K562 (cell line): Measurements from ENCODE around the gene CHSY3. TPM values are rescaled to one million over a fixed set of nuclear protein-coding genes. Genes with fewer than 3 reads are reported as not detected.

Source experiments
- ATAC-seq: fragments of 200-7000 bp; cut with Tn5 transposase; 3 replicates; pipeline ENCODE4 v1.9.1; 2020; ENCODE audit warnings: moderate library complexity
- BruUV-seq: library from RNA; stranded (reverse); fragments of 400-500 nt; replicated peaks from 2 replicates; lab custom pipeline; 2021; lab: Mats Ljungman, UMichigan
- CTCF ChIA-PET: fragments of 300-600 bp; formaldehyde crosslinking; extraction: SDS; loops from one replicate; lab custom pipeline; 2021; ENCODE audit warnings: low intra/inter-chr PET ratio; lab: Yijun Ruan, JAX
- POLR2A ChIA-PET: fragments of 300-600, 350-650 bp; sonication (Branson Sonifier 250); formaldehyde crosslinking; extraction: SDS; loops from one replicate; lab custom pipeline; 2021; ENCODE audit warnings: antibody characterized with exemption, inconsistent platforms; lab: Yijun Ruan, JAX
- DNase-seq, 4 experiments: peaks; one replicate each; pipeline versions ENCODE4 v3.0.0 to v3.0.0-alpha.2; 2011 to 2018; ENCODE audit warnings: low spot score in 3 of 4, mixed read lengths in 3 of 4; ENCODE audit errors: extremely low read depth in 1 of 4
- FAIRE-seq: peaks from 2 replicates; lab custom pipeline; 2011; peaks lifted over from hg19 to GRCh38; lab: Jason Lieb, UNC
- H2AFZ ChIP-seq: 2 replicates; pipeline ENCODE4 v1.6.0; 2011; ENCODE audit warnings: low read depth, low read length, control low read depth, inconsistent platforms
- H3K27ac ChIP-seq: fragments of 200-600 bp; 3 replicates; pipeline ENCODE4 v1.8.0; 2011; ENCODE audit warnings: low read depth, mild to moderate bottlenecking, control low read depth, inconsistent platforms, low read length, moderate library complexity, mixed read lengths; ENCODE audit errors: extremely low read depth
- H3K27me3 ChIP-seq, 2 experiments: fragments of 300-600 bp in 1 of 2; 2 replicates in 1 of 2; 3 replicates in 1 of 2; pipeline versions ENCODE4 v1.6.0 to v1.8.0; 2011; ENCODE audit warnings: inconsistent platforms in 2 of 2, low read length in 2 of 2, mild to moderate bottlenecking in 1 of 2, mixed read lengths in 1 of 2, moderate library complexity in 1 of 2; ENCODE audit not compliant: control insufficient read depth in 2 of 2, insufficient read depth in 2 of 2
- H3K36me3 ChIP-seq: fragments of 300-600 bp; 3 replicates; pipeline ENCODE4 v1.8.0; 2011; ENCODE audit warnings: mild to moderate bottlenecking, low read length, inconsistent platforms; ENCODE audit not compliant: control insufficient read depth, insufficient read depth
- H3K4me1 ChIP-seq, 2 experiments: fragments of 200-600 bp in 1 of 2; replicated peaks in 1 of 2; 2 replicates in 1 of 2; 3 replicates in 1 of 2; pipeline versions ENCODE4 v1.5.1 to v1.8.0; 2011; ENCODE audit warnings: inconsistent platforms in 2 of 2, low read length in 2 of 2, mild to moderate bottlenecking in 1 of 2, mixed read lengths in 1 of 2, moderate library complexity in 1 of 2; ENCODE audit not compliant: control insufficient read depth in 2 of 2, insufficient read depth in 2 of 2
- H3K4me2 ChIP-seq: 2 replicates; pipeline ENCODE4 v1.6.1; 2011; ENCODE audit warnings: low read length, control low read depth, inconsistent platforms, mixed read lengths; ENCODE audit not compliant: insufficient read depth
- H3K4me3 ChIP-seq: fragments of 200-600 bp; sonication (generic), shearing (Covaris generic); 2 replicates; pipeline ENCODE4 v1.5.1; 2016; ENCODE audit warnings: control low read depth, inconsistent platforms
- H3K79me2 ChIP-seq: fragments of 200-600 bp; 3 replicates; pipeline ENCODE4 v1.8.0; 2011; ENCODE audit warnings: low read length, inconsistent platforms; ENCODE audit not compliant: control insufficient read depth, insufficient read depth
- H3K9ac ChIP-seq, 2 experiments: 2 replicates each; pipeline versions ENCODE4 v1.6.0 to v1.6.1; 2011; ENCODE audit warnings: low read depth in 2 of 2, low read length in 2 of 2, control low read depth in 1 of 2, inconsistent platforms in 1 of 2, mild to moderate bottlenecking in 1 of 2, mixed read lengths in 1 of 2; ENCODE audit not compliant: insufficient read depth in 1 of 2
- H3K9me1 ChIP-seq: one replicate; pipeline ENCODE4 v1.6.0; 2011; ENCODE audit warnings: inconsistent platforms, mild to moderate bottlenecking, low read length, moderate library complexity; ENCODE audit not compliant: control insufficient read depth, insufficient read depth
- H3K9me3 ChIP-seq: replicated peaks from 2 replicates; pipeline ENCODE4 v1.5.1; 2011; ENCODE audit warnings: low read depth, low read length, inconsistent platforms; ENCODE audit not compliant: control insufficient read depth, insufficient read depth
- H4K20me1 ChIP-seq: replicated peaks from 2 replicates; pipeline ENCODE4 v1.6.1; 2011; ENCODE audit warnings: low read length, inconsistent platforms, mixed read lengths; ENCODE audit not compliant: control insufficient read depth, insufficient read depth
- DEAF1 ChIP-seq: fragments of 450-650 bp; formaldehyde crosslinking; IDR thresholded peaks from 2 replicates; pipeline ENCODE4 v1.4.0; 2020; ENCODE audit warnings: mild to moderate bottlenecking, moderate library complexity
- DPF2 ChIP-seq: fragments of 450-650 bp; IDR thresholded peaks from 2 replicates; pipeline ENCODE4 v1.6.1; 2016
- ETV6 ChIP-seq, 3 experiments: fragments of 150-350 bp in 1 of 3; sonication (generic) in 1 of 3; formaldehyde crosslinking in 1 of 3; IDR thresholded peaks; 2 replicates each; pipeline versions ENCODE4 v1.6.1 to v1.8.0; 2014 to 2022; ENCODE audit warnings: borderline replicate concordance in 2 of 3, low read depth in 2 of 3, antibody characterized with exemption in 1 of 3, low read length in 1 of 3, mild to moderate bottlenecking in 1 of 3, missing genetic modification reagents in 1 of 3
- HDAC1 ChIP-seq, 2 experiments: fragments of 450-650 bp; IDR thresholded peaks; 2 replicates each; pipeline ENCODE4 v1.6.1; 2016 to 2017; ENCODE audit warnings: inconsistent platforms in 1 of 2, mild to moderate bottlenecking in 1 of 2, moderate library complexity in 1 of 2
- HNRNPLL ChIP-seq: fragments of 200-400 bp; formaldehyde crosslinking; IDR thresholded peaks from 2 replicates; pipeline ENCODE4 v1.6.1; 2017; ENCODE audit warnings: low read length, low read depth, mild to moderate bottlenecking; ENCODE audit not compliant: poor library complexity, severe bottlenecking
- NFIX ChIP-seq: fragments of 250-450 bp; sonication (Bioruptor Pico); IDR thresholded peaks from 2 replicates; pipeline ENCODE4 v1.4.0; 2020; ENCODE audit warnings: low read depth, mild to moderate bottlenecking, moderate library complexity
- PRPF4 ChIP-seq: fragments of 200-400 bp; formaldehyde crosslinking; IDR thresholded peaks from one replicate; pipeline ENCODE4 v1.6.1; 2017; ENCODE audit warnings: low read length, low read depth, mild to moderate bottlenecking; ENCODE audit not compliant: insufficient read depth, poor library complexity, severe bottlenecking
- SAFB2 ChIP-seq: fragments of 200-400 bp; formaldehyde crosslinking; IDR thresholded peaks from 2 replicates; pipeline ENCODE4 v1.6.1; 2018; ENCODE audit warnings: borderline replicate concordance, low read length, low read depth, moderate library complexity; ENCODE audit not compliant: severe bottlenecking
- SIRT6 ChIP-seq: IDR thresholded peaks from one replicate; pipeline ENCODE4 v1.6.1; 2012; ENCODE audit warnings: low read depth, mild to moderate bottlenecking, control low read depth, inconsistent platforms, low read length, moderate library complexity
- ZNF124 ChIP-seq: sonication (generic); formaldehyde crosslinking; IDR thresholded peaks from 2 replicates; pipeline ENCODE4 v1.8.1; 2022; ENCODE audit warnings: missing genetic modification reagents
- ZNF217 ChIP-seq: sonication (generic); formaldehyde crosslinking; IDR thresholded peaks from 2 replicates; pipeline ENCODE4 v1.8.0; 2022; ENCODE audit warnings: mild to moderate bottlenecking, missing genetic modification reagents
- ZNF282 ChIP-seq: sonication (generic); formaldehyde crosslinking; IDR thresholded peaks from 2 replicates; pipeline ENCODE4 v1.8.1; 2023; ENCODE audit warnings: missing genetic modification reagents
- ZNF449 ChIP-seq: fragments of 250-450 bp; sonication (Bioruptor Pico); IDR thresholded peaks from 2 replicates; pipeline ENCODE4 v1.8.0; 2022; ENCODE audit warnings: moderate library complexity, mild to moderate bottlenecking, inconsistent platforms
- ZNF707 ChIP-seq: fragments of 250-450 bp; sonication (Bioruptor Pico); conservative IDR thresholded peaks from 2 replicates; pipeline ENCODE4 v1.8.0; 2022; ENCODE audit warnings: inconsistent platforms, mild to moderate bottlenecking, moderate library complexity
- WGBS: fragments of 100-300 bp; shearing (Covaris generic); methylation state at CpG from one replicate; pipeline ENCODE4 v1.1.6; 2016; ENCODE audit warnings: low coverage, mixed read lengths; ENCODE audit not compliant: insufficient coverage; ENCODE audit errors: missing lambda C conversion rate; 5-methylcytosine and 5-hydroxymethylcytosine counted together
- in situ Hi-C: fragments of 300-500 bp; cut with MboI; formaldehyde crosslinking; loops from 4 replicates; pipeline ENCODE4 v1.15.0; 2018; ENCODE audit warnings: inconsistent platforms, mixed read lengths
- intact Hi-C: fragments of 100-400 bp; cut with micrococcal nuclease; formaldehyde crosslinking; loops from 2 replicates; pipeline ENCODE4 v1.14.2; 2022
- polyA plus RNA-seq, 8 experiments: library from polyadenylated mRNA; depleted of rRNA in 4 of 8; stranded (reverse) in 5 of 8; unstranded in 3 of 8; fragments of >200 nt; fragmentation: Nextera tagmentation in 2 of 8; fragmentation: Illumina TruSeq in 1 of 8; extraction: Ambion mirVana in 2 of 8; extraction: Trizol in 1 of 8; gene quantifications; 2 replicates each; pipeline versions ENCODE4 v1.2.1 to v1.2.3, GENCODE V29; 2011 to 2014; ENCODE audit warnings: inconsistent platforms in 1 of 8, missing spikeins in 1 of 8
- total RNA-seq, 7 experiments: library from RNA; depleted of rRNA in 6 of 7; stranded (reverse); fragments of >200 nt in 6 of 7; fragmentation: Illumina TruSeq in 2 of 7; extraction: Trizol in 2 of 7; gene quantifications; 2 replicates each; pipeline versions ENCODE4 v1.2.1 to v1.2.3, GENCODE V29; 2011 to 2021; ENCODE audit warnings: low replicate concordance in 1 of 7

The CHSY3 gene
- total and polyA plus RNA-seq, 9 of the 15 experiments (the other 6 are each of a cell fraction or from before 2014, with no cell fraction given), result 0.04 TPM; not detected in 8

- POLR2A ChIA-PET, result no interaction called here
- FAIRE-seq (no peak), DNase-seq (no peak), ATAC-seq (no peak)
- Histone ChIP-seq H3K9me3 (peaks cover 4% of the 10 kb centered on the region), H2AFZ (no peak overlapping the region), H3K27me3 (no peaks in the 10 kb centered on the region), H3K9ac (no peak overlapping the region), H3K4me3 (no peak overlapping the region)
- TF ChIP-seq ZNF449 (CRISPR knock-in tag), result no peak
- no peak for TF ChIP-seq ZNF124 (CRISPR knock-in tag)
- TF ChIP-seq ZNF282 (CRISPR knock-in tag), result no peak
- no peak for TF ChIP-seq HNRNPLL
- TF ChIP-seq SAFB2, result no peak
- TF ChIP-seq PRPF4, result no peak
- TF ChIP-seq ZNF217 (CRISPR knock-in tag), result no peak
- TF ChIP-seq DPF2, result no peak
- no peak for TF ChIP-seq ETV6 (IDR thresholded peaks at IDR 0.05; ENCODE audit: borderline replicate concordance in 1 of 2, low read depth in 2 of 2, low read length in 1 of 2)
- TF ChIP-seq ETV6 (CRISPR knock-in tag; IDR thresholded peaks at IDR 0.05; ENCODE audit: borderline replicate concordance), result no peak
- no peak for TF ChIP-seq SIRT6
- TF ChIP-seq ZNF707 (CRISPR knock-in tag), result no peak
- no peak for TF ChIP-seq DEAF1 (CRISPR knock-in tag)
- no peak for TF ChIP-seq HDAC1 (IDR thresholded peaks at IDR 0.05)
- TF ChIP-seq NFIX (CRISPR knock-in tag), result no peak
- TF ChIP-seq, all 486 proteins: peak for 0
- BruUV-seq, result no TSS peak
- Histone ChIP-seq H3K4me1 (no peaks in the 10 kb centered on the region), H4K20me1 (no peaks in the 10 kb centered on the region), H3K9me1 (no peaks in the 10 kb centered on the region), H3K36me3 (no peaks in the 10 kb centered on the region), H3K4me2 (no peak overlapping the region), H3K79me2 (no peaks in the 10 kb centered on the region), H3K27ac (no peak overlapping the region)
- intact Hi-C loops (no loop called here), in situ Hi-C loops (no loop called here)
- 0% methylated on average over 3 of the region's 3 CpGs for WGBS
- CTCF ChIA-PET, result no interaction called here
Observed at GRCh38 chr5:130045334-130045733, 141.1 kb downstream of the CHSY3 start.
